Neural cell (in vitro differentiated cells): ENCODE measurements around the gene PRAMEF8.
"Not testable (repeated sequence)": the region's sequence is repeated elsewhere in the genome, so short reads cannot be mapped to it uniquely, and the experiment has no call there.

Experiments used
- EP300 ChIP-seq: fragments of 450-650 bp; conservative IDR thresholded peaks from 2 replicates; pipeline ENCODE4 v1.6.1; 2014; ENCODE audit warnings: antibody characterized with exemption, mild to moderate bottlenecking, moderate library complexity; ENCODE audit not compliant: poor library complexity, severe bottlenecking
- EZH2 ChIP-seq: fragments of 200-600, 300-800 bp; shearing (Covaris generic), sonication (generic); IDR thresholded peaks from 2 replicates; pipeline ENCODE4 v1.6.1; 2014; ENCODE audit warnings: antibody characterized with exemption, low read length, borderline replicate concordance, mild to moderate bottlenecking; ENCODE audit not compliant: insufficient read depth, poor library complexity, severe bottlenecking
- POLR2AphosphoS5 ChIP-seq: IDR thresholded peaks from 2 replicates; pipeline ENCODE4 v1.6.1; 2012
- SMC3 ChIP-seq: fragments of 450-650 bp; conservative IDR thresholded peaks from 2 replicates; pipeline ENCODE4 v1.6.1; 2014; ENCODE audit warnings: antibody characterized with exemption, mild to moderate bottlenecking, moderate library complexity; ENCODE audit not compliant: poor library complexity
- TF ChIP-seq, protein P1 (sequence below): fragments of 450-650 bp; IDR thresholded peaks from 2 replicates; pipeline ENCODE4 v1.5.1; 2014; ENCODE audit warnings: antibody characterized with exemption, mild to moderate bottlenecking, moderate library complexity; ENCODE audit not compliant: poor library complexity, severe bottlenecking
- TF ChIP-seq, protein P2 (sequence below): IDR thresholded peaks from 2 replicates; pipeline ENCODE4 v1.6.1; 2012; ENCODE audit warnings: borderline replicate concordance

DNA sequence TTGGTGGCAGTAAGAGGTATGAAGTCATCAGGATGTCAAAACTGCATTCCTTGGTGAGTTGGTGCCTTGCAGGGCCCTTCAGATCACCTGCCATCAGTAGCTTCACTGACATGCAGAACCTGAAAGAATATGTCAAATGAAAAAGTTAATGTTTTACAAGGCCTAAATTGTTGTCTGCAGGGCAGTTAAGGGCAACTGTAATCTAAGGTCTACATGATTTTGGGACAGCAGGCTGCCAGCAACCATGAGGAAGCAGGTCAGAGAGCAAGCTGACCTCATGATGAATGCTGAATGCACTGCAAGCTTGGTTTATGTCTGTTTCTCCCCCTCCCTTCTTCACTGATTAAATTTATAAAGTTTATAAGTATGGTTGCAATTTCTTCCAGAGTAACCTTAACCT lies 17.3 kb upstream of the PRAMEF8 start:
- not testable (repeated sequence) for TF ChIP-seq POLR2AphosphoS5, EZH2, EP300, SMC3
- TF ChIP-seq, protein P1, sequence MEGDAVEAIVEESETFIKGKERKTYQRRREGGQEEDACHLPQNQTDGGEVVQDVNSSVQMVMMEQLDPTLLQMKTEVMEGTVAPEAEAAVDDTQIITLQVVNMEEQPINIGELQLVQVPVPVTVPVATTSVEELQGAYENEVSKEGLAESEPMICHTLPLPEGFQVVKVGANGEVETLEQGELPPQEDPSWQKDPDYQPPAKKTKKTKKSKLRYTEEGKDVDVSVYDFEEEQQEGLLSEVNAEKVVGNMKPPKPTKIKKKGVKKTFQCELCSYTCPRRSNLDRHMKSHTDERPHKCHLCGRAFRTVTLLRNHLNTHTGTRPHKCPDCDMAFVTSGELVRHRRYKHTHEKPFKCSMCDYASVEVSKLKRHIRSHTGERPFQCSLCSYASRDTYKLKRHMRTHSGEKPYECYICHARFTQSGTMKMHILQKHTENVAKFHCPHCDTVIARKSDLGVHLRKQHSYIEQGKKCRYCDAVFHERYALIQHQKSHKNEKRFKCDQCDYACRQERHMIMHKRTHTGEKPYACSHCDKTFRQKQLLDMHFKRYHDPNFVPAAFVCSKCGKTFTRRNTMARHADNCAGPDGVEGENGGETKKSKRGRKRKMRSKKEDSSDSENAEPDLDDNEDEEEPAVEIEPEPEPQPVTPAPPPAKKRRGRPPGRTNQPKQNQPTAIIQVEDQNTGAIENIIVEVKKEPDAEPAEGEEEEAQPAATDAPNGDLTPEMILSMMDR: not testable (repeated sequence)
- TF ChIP-seq, protein P2, sequence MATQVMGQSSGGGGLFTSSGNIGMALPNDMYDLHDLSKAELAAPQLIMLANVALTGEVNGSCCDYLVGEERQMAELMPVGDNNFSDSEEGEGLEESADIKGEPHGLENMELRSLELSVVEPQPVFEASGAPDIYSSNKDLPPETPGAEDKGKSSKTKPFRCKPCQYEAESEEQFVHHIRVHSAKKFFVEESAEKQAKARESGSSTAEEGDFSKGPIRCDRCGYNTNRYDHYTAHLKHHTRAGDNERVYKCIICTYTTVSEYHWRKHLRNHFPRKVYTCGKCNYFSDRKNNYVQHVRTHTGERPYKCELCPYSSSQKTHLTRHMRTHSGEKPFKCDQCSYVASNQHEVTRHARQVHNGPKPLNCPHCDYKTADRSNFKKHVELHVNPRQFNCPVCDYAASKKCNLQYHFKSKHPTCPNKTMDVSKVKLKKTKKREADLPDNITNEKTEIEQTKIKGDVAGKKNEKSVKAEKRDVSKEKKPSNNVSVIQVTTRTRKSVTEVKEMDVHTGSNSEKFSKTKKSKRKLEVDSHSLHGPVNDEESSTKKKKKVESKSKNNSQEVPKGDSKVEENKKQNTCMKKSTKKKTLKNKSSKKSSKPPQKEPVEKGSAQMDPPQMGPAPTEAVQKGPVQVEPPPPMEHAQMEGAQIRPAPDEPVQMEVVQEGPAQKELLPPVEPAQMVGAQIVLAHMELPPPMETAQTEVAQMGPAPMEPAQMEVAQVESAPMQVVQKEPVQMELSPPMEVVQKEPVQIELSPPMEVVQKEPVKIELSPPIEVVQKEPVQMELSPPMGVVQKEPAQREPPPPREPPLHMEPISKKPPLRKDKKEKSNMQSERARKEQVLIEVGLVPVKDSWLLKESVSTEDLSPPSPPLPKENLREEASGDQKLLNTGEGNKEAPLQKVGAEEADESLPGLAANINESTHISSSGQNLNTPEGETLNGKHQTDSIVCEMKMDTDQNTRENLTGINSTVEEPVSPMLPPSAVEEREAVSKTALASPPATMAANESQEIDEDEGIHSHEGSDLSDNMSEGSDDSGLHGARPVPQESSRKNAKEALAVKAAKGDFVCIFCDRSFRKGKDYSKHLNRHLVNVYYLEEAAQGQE: not testable (repeated sequence)
